Measurements from ENCODE around the gene HYAL2.

Gene HYAL2

GRCh38 chr3:50271314-50271936 is 51.1 kb downstream of the HYAL2 start:
- DNase-seq (ENCODE audit: low read depth in 2 of 2), result no peak

GRCh38 chr3:50270422-50271224 is 51.9 kb downstream of the HYAL2 start:
- no peak for DNase-seq (ENCODE audit: low read depth in 2 of 2)

- no peak for DNase-seq (ENCODE audit: low read depth in 2 of 2)
Measured at GRCh38 chr3:50269977-50270413, 52.5 kb downstream of the HYAL2 start.

- no peak for DNase-seq (ENCODE audit: low read depth in 2 of 2)
Measured at GRCh38 chr3:50269460-50269859, 53.1 kb downstream of the HYAL2 start.

GRCh38 chr3:50268703-50269451 is 53.7 kb downstream of the HYAL2 start, which contains the start of gene SEMA3B:
Gene SEMA3B (plus strand): TSS chr3:50269147. CDS start chr3:50269241, 94 bp downstream.
- DNase-seq (ENCODE audit: low read depth in 2 of 2), result no peak

GRCh38 chr3:50268276-50268675 is 54.3 kb downstream of the HYAL2 start:
- DNase-seq (ENCODE audit: low read depth in 2 of 2), result no peak
